Measurements from ENCODE around the gene ZSWIM8. TPM values are rescaled to one million over a fixed set of nuclear protein-coding genes. Genes with fewer than 3 reads are reported as not detected.
A peak's percentile ranks its signal among the peaks of the same experiment; 100 is the strongest.
"Not testable (repeated sequence)": the region's sequence is repeated elsewhere in the genome, so short reads cannot be mapped to it uniquely, and the experiment has no call there.

ZSWIM8 gene
- total RNA-seq, 4 donors from 2014 or later = 52.6 to 81.4 (median 78.9) TPM

- H3K4me1 ChIP-seq = peaks cover 42 to 51% of the 10 kb centered on the region in 2 donors
- TF ChIP-seq POLR2A (IDR thresholded peaks at IDR 0.05) (no peak), CTCF (IDR thresholded peaks at IDR 0.05 in 4 of 5, conservative IDR thresholded peaks at IDR 0.05 in 1 of 5) (no peak)
- no peaks in the 10 kb centered on the region for H3K27me3 ChIP-seq
- no peak for DNase-seq
- H3K9me3 ChIP-seq = no peaks in the 10 kb centered on the region
- peaks cover 5 to 29% of the 10 kb centered on the region in 2 donors for H3K36me3 ChIP-seq
- intact Hi-C loops (cut with DNase I; ENCODE audit: low total_unique reads) = loop anchor here (5.0 kb wide), 1 partner anchor 91 kb away; no protein-coding TSS in a partner anchor
- H3K4me3 ChIP-seq = peak overlapping the region; percentile 73 to 93 (median 86)
- in situ Hi-C loops (cut with MboI; ENCODE audit: low sequenced_read_pairs in 4 of 4) = no loop called here
- no peak for ATAC-seq
- peak overlapping the region; percentile 80 to 95 (median 90) for H3K27ac ChIP-seq
Measured at GRCh38 chr10:73786512-73786885, 1.1 kb downstream of the ZSWIM8 start.

GRCh38 chr10:73787031-73787800 lies 1.8 kb downstream of the ZSWIM8 start:
- Histone ChIP-seq H3K4me3 (peak overlapping the region; percentile 73 to 93 (median 86)), H3K27ac (peak overlapping the region; percentile 80 to 95 (median 90)), H3K36me3 (peaks cover 5 to 37% of the 10 kb centered on the region in 2 donors), H3K4me1 (peaks cover 42 to 50% of the 10 kb centered on the region in 2 donors)
- intact Hi-C loops (cut with DNase I; ENCODE audit: low total_unique reads) = loop anchor here (5.0 kb wide), 1 partner anchor 90 kb away; no protein-coding TSS in a partner anchor
- DNase-seq; ATAC-seq; H3K27me3 ChIP-seq; in situ Hi-C loops (cut with MboI; ENCODE audit: low sequenced_read_pairs in 4 of 4); H3K9me3 ChIP-seq: not testable (repeated sequence)

GRCh38 chr10:73788864-73789658 lies 3.7 kb downstream of the ZSWIM8 start:
- H3K4me3 ChIP-seq = no peak overlapping the region
- no peaks in the 10 kb centered on the region for H3K9me3 ChIP-seq
- ATAC-seq (no peak), DNase-seq (no peak)
- TF ChIP-seq CTCF (IDR thresholded peaks at IDR 0.05 in 4 of 5, conservative IDR thresholded peaks at IDR 0.05 in 1 of 5) (no peak), POLR2A (IDR thresholded peaks at IDR 0.05) (no peak)
- peaks cover 8 to 55% of the 10 kb centered on the region in 2 donors for H3K36me3 ChIP-seq
- peaks cover 30 to 35% of the 10 kb centered on the region in 2 donors for H3K4me1 ChIP-seq
- in situ Hi-C loops (cut with MboI; ENCODE audit: low sequenced_read_pairs in 4 of 4) (no loop called here), intact Hi-C loops (cut with DNase I; ENCODE audit: low total_unique reads) (loop anchor here (5.0 kb wide), 1 partner anchor 88 kb away; no protein-coding TSS in a partner anchor)
- H3K27me3 ChIP-seq = no peaks in the 10 kb centered on the region
- H3K27ac ChIP-seq = no peak overlapping the region

- no peak for DNase-seq
- H3K27ac ChIP-seq = no peak overlapping the region
- H3K36me3 ChIP-seq = peaks cover 8 to 61% of the 10 kb centered on the region in 2 donors
- in situ Hi-C loops (cut with MboI; ENCODE audit: low sequenced_read_pairs in 4 of 4) = no loop called here
- H3K27me3 ChIP-seq = no peaks in the 10 kb centered on the region
- TF ChIP-seq CTCF (IDR thresholded peaks at IDR 0.05 in 4 of 5, conservative IDR thresholded peaks at IDR 0.05 in 1 of 5) (no peak), POLR2A (IDR thresholded peaks at IDR 0.05) (no peak)
- intact Hi-C loops (cut with DNase I; ENCODE audit: low total_unique reads) = loop anchor here (5.0 kb wide), 1 partner anchor 88 kb away; no protein-coding TSS in a partner anchor
- H3K4me1 ChIP-seq = peaks cover 26 to 29% of the 10 kb centered on the region in 2 donors
- no peaks in the 10 kb centered on the region for H3K9me3 ChIP-seq
- no peak overlapping the region for H3K4me3 ChIP-seq
- no peak for ATAC-seq
Measured at GRCh38 chr10:73789659-73790055, 4.3 kb downstream of the ZSWIM8 start.

All from gastrocnemius medialis (tissue), 4 donors.